Measurements from ENCODE around the gene STK25.
"Not testable (repeated sequence)": the region's sequence is repeated elsewhere in the genome, so short reads cannot be mapped to it uniquely, and the experiment has no call there.

The STK25 gene

DNA sequence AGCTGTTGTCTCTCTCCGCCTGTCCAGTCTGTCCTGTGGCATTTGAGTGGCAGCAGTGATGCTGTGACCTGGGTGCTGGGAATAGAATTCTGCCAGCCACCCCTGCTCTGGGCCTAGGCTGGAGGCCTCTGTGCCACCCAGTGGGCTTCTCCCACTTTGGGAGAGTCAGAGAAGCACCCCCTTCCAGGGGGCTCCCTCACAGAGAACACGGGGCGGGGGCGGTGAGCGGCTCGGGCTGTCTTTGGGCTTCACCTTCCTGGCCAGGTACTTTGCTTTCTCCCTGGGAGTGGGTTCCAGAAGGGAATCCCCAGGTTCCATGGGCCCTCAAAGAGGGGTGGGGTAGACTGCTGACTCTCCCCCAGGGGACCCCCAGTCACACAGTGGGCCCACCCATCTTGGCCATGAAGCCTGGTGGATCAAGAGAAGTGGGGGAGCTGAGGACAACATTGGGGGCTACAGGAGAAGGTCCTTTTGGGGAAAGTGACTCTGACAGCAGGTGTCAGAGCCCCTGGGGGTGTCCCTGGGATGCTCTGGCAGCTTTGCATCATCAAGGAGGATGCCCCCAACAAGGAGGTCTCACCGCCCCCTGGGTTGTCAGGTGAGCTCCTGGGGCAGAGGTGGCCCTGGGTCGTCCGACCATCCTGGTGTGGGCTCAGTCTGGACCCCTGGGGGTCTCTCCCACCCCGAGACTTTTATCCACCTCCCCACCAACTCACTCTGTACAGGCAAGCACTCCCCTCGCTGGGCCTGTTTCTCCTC is 31.4 kb upstream of the STK25 start:
- DNase-seq = no peak

DNA sequence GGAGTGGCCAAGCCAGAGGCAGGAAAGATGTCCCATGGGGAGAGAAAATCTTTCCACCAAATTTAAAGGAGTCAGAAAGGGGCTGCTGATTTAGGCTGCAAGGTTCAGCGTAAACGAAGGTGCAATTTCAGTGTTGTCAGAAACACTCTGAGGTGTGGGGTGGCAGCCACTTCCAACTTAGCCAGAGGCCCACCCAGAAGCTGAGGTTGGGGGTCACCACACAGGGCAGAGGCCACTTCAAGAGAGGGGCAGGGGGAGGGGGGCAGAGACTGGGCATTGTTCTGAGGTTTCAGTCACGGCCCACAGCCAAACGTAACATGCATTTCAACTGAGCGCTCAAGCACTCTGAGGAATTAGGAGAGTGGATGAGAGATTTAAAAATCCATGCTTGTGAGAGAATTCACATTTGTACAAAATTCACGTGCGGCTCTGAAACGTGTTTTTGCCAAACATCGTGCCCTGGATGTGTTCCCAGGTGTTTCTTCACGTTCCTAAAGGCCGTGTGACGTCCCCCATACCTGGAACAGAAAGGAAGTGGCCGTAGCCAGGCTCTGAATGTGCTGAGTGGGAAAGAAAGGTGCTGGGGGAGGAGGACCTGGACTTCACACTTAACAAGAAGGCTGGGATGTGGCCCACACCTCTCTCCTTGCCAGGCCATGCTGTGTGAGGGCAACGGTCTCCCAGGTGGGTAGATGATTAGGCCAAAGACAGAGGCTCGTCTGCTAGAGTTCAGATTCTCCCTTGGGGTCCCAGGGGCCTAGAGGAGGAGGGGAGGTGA is 30.6 kb upstream of the STK25 start:
- no peak for DNase-seq

DNA sequence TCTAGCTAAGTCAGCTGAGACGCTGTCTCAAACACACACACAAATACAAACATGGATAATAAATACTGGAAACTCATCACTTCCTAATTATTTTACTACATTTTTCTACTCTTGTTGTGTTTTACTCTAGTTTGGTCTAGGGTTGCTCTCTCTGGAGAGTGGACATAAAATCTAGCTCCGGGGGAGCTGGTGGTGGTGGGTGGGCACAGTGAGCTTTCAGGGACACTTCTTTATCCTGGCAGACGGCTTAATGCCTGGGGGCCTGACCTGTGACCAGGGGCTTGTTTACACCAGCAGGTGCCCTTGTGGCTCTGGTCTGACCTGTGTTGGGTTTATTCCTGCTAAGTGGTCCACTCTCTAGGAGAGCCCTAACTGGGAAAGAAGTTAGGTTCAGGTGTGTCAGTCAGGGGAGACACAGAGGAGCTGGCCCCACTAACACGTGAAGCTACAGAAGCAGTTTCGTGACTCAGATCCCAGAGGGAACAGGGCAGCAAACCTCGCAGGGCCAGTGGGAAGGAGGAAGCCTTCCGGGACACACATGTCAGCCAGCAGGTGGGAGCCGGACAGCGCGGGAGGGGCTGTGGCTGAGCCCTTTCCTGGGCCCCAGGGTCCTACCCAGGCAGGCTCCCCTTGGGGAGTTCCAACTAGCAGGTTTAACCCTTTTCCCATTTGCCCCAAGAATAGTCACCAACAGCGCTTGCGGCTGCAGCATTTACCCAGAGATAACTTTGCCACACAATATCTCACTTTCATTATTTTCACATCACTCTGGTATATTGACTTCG is 27.7 kb upstream of the STK25 start:
- no peak for DNase-seq

DNA sequence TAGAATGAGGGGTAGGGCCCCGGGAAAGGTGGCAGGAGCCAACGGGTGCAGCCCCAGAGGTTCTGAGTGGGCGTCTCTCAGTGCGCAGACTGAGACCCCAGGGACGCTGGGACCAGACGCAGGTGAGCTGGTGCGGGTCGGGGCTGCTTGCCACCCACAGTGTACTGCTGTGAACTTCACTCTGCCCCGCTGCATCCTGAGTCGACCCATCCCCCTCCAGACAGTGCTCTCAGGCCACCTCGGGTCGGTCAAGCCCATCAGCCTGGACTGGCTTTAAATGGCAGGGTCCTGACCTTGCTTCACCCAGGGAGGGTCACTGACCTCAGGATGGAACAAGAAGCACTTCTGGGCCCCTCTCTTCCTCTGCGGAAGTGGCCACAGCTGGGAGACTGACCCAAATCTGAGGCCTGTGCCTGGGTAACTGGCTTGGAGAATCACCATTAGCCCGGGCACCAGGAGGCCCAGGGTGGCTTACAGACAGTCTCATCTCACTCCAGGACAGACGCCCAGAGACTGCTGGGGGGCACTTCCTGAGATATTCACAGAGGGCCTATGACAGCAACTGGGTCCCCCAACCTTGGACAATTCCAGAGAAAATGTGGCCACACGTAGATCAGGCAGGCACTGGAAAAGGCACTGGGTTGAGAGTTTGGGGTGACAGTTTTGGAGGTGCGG is 26.5 kb upstream of the STK25 start:
- DNase-seq = no peak

DNA sequence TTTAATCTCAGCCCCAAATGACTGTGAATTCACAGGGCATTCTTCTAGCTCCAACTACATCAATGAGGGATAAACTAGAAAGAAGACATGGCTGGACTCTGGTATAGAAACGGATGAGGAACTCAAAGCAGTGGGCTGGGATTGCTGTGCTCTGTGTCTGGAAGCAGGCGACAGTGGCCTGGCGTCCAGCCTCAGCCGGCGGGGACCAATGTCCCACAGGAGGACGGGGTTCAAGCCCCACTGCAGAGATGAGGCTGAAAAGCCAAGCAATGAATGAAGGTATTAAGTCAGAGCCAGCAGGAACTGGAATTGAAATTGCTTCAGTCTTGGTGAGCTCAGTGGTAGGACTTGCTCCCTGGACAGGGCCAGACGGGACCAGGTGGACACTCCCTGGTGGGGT is 25.9 kb upstream of the STK25 start:
- DNase-seq = no peak

DNA sequence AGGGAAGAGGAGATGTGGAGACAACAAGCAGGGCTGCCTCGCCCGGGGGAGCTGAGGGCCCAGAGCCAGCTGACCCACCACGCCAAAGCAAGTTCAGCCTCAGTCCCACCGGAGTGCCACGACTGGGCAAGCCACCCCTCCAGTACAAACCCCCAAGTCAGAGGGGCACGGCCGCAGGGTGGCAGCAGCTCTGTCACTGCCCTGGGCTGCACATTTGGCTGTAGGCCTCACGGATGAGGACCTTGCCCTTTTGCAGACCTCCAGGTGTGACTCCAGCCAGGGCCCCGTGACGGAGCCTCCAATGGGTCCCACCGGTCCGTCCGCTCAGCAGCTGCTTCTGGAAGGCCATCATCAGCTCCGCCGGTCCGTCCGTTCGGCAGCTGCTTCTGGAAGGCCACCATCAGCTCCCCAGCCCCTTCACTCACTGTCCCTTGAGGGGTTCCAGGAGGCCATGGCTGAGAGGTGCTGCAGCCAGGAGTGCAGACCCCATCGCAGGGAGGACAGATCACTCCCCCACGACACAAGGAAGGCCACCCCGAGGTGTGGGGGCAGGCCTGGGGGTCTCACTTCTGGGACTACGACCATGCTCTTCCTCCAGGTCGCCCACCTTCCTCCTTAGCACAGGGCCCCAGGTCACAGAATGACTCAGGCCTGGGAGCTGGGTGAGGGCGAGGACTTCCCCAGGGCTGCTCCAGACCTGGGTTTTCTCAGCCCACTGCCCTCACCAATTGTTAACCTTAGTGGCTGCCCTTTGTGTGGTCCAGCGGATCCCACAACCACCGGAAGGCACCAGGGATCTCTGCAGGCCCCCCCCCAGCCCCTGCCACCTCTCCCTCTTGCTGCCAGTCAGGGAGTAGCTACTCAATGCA is 24.6 kb upstream of the STK25 start:
- DNase-seq = no peak

DNA sequence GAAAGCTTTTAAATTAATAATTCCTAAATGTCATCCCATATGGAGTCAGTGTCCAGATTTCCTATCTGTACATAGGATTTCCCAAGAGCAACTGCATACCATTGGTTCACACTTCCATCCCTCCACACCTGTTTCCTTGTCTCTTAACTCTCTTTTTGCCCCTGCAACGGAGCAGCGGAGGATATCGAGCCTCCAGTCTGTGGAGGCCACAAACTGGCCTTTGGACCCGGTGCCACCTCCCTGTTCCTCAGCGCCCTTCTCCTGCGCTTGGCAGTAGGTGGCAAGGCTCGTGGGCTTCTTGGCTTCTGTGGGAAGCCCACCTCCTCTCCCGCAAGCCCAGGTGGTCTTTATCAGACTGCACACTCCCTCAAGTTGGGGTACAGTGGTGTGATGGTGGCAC is 23.8 kb upstream of the STK25 start:
- no peak for DNase-seq

DNA sequence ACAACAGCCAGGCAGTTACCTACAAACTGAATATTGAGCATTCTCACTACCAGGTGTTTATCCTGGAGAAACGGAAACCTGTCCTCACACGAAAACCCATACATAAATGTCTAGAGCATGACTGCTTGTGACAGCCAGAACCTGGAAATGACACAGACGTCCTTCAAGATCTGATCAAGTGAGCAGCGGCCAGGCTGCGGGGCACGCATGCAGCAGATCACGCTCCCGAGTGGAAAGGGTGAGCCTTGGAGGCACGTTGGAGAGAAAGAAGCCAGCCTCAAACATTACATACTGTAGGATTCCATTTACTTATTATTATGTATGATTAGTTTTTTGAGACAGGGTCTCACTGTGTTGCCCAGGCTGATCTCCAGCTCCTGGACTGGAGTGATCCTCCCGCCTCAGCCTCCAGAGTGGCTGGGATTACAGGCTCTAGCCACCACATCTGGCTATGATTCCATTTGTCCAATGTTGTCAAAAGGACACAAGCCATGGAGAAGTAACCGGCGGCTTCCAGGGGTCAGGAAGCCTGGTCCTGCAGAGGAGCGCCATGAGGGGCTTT is 22.9 kb upstream of the STK25 start:
- no peak for DNase-seq

DNA sequence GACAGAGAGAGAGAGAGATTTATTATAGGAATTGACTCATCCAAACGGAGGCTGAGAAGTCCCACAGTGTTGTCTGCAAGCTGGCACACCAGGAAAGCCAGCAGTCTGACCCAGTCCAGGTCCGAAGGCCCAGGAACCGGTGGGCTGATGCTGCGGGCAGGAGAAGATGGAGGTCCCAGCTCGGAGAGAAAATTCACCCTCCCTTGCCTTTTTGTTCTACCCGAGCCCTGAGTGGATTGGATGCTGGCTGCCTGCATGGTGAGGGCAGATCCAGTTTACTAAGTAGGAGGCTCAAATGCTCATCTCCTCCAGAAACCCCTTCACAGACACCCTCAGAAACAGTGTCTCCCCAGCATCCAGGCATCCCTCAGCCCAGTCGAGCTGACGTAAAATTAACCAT is 22.2 kb upstream of the STK25 start:
- no peak for DNase-seq

DNA sequence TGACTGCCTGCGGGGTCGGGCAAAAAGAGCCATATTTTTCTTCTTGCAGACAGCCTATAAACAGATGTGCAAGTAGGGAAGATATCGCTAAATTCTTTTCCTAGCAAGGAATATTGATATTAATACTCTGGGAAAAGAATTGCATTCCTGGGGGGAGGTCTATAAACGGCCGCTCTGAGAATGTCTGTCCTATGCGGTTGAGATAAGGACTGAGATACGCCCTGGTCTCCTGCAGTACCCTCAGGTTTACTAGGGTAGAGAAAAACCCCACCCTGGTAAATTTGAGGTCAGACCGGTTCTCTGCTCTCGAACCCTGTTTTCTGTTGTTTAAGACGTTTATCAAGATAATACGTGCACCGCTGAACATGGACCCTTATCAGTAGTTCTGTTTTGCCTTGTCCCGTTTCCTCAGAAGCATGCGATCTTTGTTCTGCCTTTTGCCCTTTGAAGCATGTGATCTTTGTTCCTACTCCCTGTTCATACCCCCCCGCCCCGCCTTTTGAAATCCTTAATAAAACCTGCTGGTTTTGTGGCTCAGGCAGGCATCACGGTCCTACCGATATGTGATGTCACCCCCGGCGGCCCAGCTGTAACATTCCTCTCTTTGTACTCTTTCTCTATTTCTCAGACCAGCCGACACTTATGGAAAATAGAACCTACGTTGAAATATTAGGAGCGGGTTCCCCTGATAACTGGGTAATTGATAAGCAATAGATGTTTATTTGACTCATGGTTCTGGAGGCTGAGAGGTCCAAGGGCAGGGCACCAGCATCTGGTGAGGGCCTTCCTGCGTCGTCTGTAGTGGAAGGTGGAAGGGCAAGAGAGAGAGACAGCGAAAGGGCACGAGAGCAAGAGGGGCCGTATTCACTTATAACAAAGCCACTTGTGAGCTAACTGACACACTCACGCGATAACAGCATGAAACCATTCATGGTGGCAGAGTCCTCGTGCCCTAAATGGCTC is 17.7 kb upstream of the STK25 start:
- not testable (repeated sequence) for DNase-seq

DNA sequence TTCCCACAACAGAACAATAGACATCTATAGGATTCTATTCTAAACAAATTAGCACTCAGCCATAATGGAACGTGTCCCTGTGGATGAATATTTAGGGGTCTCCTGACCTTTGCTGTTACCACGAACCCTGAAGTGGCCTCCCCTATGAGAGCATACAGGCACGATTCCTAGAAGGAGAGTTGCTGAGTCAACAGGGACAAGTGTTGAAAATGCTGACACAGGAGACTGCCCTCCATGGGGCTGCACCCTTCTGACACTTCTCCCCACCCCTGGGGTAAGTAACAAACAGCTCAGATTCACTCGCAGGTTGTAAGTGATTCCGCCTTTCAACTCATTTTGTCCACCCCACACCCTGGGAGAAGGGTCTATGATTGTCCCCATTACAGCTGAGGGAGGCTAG is 14.1 kb upstream of the STK25 start:
- DNase-seq = no peak

DNA sequence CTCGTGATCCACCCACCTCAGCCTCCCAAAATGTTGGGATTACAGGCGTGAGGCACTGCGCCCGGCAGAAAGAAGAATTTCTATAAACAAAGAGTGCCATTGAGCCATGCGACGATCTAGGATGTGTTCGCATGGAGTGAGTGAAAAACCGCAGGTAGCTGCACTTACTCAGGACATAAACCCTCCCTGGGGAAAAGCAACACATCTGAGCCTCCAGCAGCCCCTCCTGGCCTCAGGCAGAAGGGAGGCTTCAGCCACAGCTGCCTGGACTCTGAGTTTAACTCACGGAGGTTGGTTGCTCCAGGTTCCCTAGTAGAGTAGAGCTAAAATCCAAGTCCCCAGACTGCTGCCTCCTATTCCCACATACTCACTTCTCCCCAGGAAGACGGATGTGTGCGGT is 11.3 kb upstream of the STK25 start:
- no peak for DNase-seq

DNA sequence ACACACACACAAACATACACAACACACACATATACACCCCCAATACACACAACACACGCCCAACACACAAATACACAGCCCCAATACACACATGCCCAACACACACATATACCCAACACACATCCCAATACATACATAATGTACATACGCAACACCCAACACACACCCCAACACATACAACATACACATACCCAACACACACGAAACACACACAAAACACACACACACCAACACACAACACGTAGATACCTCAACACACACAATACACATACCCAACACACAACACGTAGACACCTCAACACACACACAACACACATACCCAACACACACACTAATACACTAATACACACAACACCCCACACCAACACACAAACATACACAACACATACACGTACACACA is 8.9 kb upstream of the STK25 start:
- DNase-seq = no peak

DNA sequence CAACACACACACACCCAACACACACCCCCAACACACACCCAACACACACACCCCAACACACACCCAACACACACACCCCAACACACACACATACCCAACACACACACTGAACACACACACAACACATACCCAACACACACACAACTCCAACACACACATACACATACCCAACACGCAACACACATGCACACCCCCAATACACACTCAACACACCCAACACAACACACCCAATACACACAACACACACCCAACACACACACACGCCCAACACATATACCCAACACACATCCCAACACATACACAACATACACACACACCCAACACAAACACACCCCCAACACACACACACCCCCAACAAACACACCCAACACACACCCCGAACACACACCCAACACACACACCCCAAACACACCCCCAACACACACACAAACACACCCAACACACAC is 8.2 kb upstream of the STK25 start:
- DNase-seq = no peak

DNA sequence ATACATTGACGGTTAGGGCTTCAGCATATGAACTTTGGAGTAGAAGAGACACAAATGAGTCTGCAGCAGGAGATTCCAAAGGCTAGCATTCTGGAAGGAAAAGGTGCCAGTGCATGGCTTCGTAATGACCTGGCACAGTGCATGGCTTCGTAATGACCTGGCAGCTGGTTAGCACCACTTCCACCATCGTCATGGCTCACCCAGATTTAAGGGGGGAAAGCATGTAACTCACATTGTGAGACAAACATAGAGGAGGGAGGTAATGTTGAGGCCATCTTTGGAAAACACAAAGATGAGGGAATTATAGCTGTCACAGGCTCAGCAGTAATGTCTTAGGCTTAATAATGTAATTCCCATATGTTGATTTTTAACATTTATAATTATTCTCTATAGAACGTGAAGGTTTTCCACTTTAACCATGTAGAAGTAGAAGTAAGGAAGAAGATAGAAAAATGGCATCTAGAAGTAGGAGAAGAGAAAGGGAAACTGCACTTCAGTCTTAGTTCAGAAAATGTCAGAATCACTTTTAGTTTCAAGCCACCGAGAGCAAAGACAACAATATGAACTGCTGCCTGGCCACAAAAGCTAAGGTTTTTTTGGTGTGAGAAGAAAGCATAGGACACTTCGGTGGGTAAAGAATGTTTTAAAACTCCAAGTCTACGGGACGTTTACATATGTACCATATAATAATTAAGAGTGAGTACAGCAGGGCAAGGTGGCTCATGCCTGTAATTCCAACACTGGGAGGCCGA is 6.8 kb upstream of the STK25 start:
- DNase-seq = no peak

DNA sequence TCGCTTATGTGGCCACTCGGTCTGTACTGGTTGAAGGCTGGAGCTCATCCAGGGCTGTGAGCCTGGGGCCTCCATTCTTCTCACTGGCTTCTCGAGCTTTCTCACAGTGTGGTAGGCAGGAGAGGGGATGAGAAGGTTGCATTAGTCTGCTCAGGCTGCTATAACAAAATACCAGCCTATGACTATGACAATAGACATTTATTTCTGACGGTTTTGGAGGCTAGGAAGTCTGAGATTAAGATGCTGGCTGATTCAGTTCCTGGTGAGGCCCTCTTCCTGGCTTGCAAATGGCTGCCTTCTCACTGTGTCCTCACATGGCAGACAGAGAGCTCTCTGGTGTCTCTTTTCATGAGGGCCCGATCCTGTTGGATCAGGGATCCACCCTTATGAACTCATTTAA is 6.2 kb upstream of the STK25 start:
- no peak for DNase-seq

DNA sequence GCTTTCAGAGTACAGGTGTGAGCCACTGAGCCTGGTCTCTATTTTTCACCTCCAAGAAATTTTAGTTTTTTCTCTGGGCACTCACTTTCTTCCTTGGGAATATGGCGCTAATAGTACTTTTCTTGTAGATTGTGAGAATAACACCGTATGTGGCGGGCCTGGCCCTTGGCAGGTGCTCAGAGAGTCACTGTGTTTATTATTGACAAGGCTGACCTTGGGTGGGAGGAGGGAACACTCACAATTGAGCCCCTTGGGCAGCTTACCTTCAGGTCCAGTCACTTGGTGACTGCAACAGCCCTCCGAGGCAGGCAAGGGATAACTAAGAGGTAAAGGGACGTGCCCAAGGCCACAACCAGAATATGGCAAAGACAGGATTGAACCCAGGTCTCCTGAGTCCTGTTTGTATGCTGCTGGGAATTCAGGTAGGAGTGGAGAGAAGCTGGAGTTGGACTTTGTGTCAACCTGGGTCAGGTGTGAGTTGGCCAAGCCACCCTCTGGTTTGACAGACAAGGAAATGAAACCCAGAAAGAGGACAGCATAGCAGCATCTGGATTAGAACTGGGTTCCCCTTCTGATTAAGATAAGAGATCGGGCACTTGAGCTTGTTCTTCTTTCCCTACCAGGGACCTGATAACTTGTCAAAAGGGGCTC is 2.8 kb upstream of the STK25 start:
- no peak for DNase-seq

DNA sequence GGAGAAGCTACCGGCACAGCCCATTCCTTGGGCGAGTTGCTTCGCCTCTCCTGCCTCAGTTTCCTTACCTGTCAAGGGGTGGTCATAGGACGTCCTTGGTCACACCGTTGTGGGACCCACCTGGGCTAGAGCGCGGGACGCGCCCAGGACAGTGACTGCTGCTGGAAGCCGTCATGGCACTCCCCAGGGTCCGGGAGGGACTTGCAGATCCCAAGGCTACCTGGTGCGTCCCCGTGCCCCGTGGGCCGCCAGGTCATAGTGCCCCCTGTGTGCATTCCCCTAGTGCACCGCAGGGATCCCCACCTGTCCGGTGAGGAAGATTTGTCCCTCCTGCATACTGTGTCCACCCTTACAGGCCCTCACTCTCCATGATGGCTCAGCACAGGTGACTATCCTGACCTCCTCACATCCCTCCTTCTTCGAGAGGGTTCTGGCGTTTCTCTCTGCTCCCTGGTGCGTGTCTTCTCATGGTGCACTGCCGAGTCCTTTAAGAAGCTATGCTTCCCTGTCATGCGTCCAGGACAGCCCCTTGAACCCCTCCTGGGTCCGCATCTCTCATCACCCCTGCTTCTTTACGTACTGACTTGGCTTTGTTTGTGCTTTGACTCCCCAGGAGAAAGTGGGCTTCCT is 886 bp upstream of the STK25 start:
- DNase-seq = no peak
